Vagina (tissue), 2 donors: Measurements from ENCODE around the gene PLPPR4.

Experiments used
- POLR2A ChIP-seq, 2 donors: fragments of 450-650 bp; IDR thresholded peaks; one replicate each; pipeline ENCODE4 v1.6.1; 2017; ENCODE audit warnings: antibody characterized with exemption in 2 of 2, mild to moderate bottlenecking in 2 of 2, moderate library complexity in 2 of 2
- TF ChIP-seq, protein P1 (sequence below), 3 experiments: fragments of 450-650 bp in 2 of 3; fragments of 200-600 bp in 1 of 3; sonication (generic) in 1 of 3; IDR thresholded peaks; one replicate each; pipeline ENCODE4 v1.5.1; 2017 to 2019; ENCODE audit warnings: antibody characterized with exemption in 3 of 3, mild to moderate bottlenecking in 2 of 3, moderate library complexity in 2 of 3

DNA sequence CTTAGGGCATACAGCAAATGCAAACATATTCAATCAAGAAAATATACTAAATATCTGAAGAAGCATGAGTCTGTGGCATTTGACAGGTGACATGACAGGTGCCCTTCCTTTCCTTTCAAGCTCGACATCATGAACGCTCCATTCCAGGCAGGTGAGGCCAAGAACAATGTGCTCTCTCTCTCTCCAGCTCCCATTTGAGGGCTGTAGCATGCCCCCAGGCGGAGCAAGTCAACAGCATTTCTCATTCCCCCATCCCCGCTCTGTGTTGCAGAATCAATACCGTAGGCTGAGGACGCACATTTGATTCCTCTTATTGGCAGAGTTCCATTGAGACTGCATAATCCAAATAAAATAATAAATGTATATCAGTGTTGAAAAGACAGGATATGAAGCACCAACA is 24.6 kb upstream of the PLPPR4 start:
- no peak for TF ChIP-seq POLR2A (IDR thresholded peaks at IDR 0.05)
- TF ChIP-seq, protein P1, sequence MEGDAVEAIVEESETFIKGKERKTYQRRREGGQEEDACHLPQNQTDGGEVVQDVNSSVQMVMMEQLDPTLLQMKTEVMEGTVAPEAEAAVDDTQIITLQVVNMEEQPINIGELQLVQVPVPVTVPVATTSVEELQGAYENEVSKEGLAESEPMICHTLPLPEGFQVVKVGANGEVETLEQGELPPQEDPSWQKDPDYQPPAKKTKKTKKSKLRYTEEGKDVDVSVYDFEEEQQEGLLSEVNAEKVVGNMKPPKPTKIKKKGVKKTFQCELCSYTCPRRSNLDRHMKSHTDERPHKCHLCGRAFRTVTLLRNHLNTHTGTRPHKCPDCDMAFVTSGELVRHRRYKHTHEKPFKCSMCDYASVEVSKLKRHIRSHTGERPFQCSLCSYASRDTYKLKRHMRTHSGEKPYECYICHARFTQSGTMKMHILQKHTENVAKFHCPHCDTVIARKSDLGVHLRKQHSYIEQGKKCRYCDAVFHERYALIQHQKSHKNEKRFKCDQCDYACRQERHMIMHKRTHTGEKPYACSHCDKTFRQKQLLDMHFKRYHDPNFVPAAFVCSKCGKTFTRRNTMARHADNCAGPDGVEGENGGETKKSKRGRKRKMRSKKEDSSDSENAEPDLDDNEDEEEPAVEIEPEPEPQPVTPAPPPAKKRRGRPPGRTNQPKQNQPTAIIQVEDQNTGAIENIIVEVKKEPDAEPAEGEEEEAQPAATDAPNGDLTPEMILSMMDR (IDR thresholded peaks at IDR 0.05) = no peak
